Adrenal gland (tissue), 5 donors: ENCODE measurements around the gene SNAPC3.

ENCODE experiments used
- CTCF ChIP-seq, 6 experiments: fragments of 450-650 bp in 4 of 6; fragments of 200-600 bp in 2 of 6; sonication (generic) in 1 of 6; IDR thresholded peaks; 1 replicate in 5 of 6; 2 replicates in 1 of 6; pipeline versions ENCODE4 v1.5.1 to v1.8.0; 2016 to 2021; ENCODE audit warnings: antibody characterized with exemption in 6 of 6, mild to moderate bottlenecking in 2 of 6, moderate library complexity in 1 of 6
- POLR2A ChIP-seq, 2 donors: fragments of 450-650 bp; IDR thresholded peaks; one replicate each; pipeline ENCODE4 v1.6.1; 2017; ENCODE audit warnings: antibody characterized with exemption in 2 of 2, mild to moderate bottlenecking in 2 of 2, moderate library complexity in 1 of 2
- donor health status: DM: no; HTN: no; CAD: no.

GRCh38 chr9:15475923-15476536 lies 53.4 kb downstream of the SNAPC3 start:
- TF ChIP-seq CTCF (IDR thresholded peaks at IDR 0.05) = no peak
- no peak for TF ChIP-seq POLR2A (IDR thresholded peaks at IDR 0.05)
